Astrocyte of the cerebellum (primary cell): ENCODE results near the gene MRPL19.

ENCODE experiments used
- DNase-seq: peaks from one replicate; pipeline ENCODE4 v3.0.0-alpha.2; 2011; ENCODE audit warnings: low read depth
- H3K4me3 ChIP-seq: 2 replicates; pipeline ENCODE4 v1.5.1; 2011; ENCODE audit warnings: mild to moderate bottlenecking, low read depth, low read length, moderate library complexity
- in situ Hi-C: cut with HindIII; loops from 2 replicates; pipeline ENCODE4 v1.10.0; 2017; ENCODE audit warnings: low sequenced_read_pairs
- TF ChIP-seq, protein P1 (sequence below): IDR thresholded peaks from 2 replicates; pipeline ENCODE4 v1.5.1; 2012; ENCODE audit warnings: low read length, low read depth, moderate library complexity, mild to moderate bottlenecking; ENCODE audit errors: missing control alignments

MRPL19 gene

GRCh38 chr2:75702593-75702992 is 56.0 kb downstream of the MRPL19 start:
- TF ChIP-seq, protein P1, sequence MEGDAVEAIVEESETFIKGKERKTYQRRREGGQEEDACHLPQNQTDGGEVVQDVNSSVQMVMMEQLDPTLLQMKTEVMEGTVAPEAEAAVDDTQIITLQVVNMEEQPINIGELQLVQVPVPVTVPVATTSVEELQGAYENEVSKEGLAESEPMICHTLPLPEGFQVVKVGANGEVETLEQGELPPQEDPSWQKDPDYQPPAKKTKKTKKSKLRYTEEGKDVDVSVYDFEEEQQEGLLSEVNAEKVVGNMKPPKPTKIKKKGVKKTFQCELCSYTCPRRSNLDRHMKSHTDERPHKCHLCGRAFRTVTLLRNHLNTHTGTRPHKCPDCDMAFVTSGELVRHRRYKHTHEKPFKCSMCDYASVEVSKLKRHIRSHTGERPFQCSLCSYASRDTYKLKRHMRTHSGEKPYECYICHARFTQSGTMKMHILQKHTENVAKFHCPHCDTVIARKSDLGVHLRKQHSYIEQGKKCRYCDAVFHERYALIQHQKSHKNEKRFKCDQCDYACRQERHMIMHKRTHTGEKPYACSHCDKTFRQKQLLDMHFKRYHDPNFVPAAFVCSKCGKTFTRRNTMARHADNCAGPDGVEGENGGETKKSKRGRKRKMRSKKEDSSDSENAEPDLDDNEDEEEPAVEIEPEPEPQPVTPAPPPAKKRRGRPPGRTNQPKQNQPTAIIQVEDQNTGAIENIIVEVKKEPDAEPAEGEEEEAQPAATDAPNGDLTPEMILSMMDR = no peak
- DNase-seq = no peak
- in situ Hi-C loops = no loop called here

DNA sequence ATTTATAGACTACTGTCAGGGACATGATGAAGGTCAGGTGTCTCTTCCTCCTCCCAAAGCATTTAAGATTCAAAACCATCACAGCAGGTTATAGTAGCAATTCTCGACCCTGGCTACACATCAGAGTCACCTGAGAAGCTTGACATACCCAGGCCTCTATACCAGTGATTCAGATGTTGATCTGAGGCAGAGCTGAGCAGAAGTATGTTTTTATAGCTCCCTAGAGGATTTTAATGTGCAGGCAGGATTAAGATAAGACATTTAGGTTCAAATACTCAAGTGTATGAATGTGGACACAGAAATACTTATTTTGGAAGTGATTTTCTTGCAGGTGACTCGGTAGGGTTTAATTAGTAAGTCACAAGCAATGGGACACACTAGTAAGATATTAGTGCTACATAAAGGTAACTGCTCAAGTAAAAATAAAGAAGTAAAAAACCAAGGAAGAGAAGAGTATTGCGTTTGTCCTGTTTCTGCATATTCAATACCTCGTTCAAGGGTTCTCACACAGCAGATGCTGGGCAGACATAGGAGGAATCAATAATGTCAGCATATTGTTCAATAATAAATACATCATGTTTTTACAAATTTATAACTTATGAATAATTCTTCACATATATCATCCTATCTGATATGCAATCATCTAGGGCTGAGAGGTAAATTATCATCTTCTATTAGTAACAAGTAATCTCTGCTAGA is 57.2 kb downstream of the MRPL19 start:
- TF ChIP-seq, protein P1 = no peak
- in situ Hi-C loops = no loop called here
- DNase-seq = no peak
- no peak overlapping the region for H3K4me3 ChIP-seq

More at GRCh38 chr2:75702593-75702992, 56.0 kb downstream of the MRPL19 start:
- no peak overlapping the region for H3K4me3 ChIP-seq

- no peak overlapping the region for H3K4me3 ChIP-seq
- TF ChIP-seq, protein P1 = no peak
- in situ Hi-C loops = no loop called here
- DNase-seq = no peak
Measured at GRCh38 chr2:75705921-75706320, 59.3 kb downstream of the MRPL19 start.

DNA sequence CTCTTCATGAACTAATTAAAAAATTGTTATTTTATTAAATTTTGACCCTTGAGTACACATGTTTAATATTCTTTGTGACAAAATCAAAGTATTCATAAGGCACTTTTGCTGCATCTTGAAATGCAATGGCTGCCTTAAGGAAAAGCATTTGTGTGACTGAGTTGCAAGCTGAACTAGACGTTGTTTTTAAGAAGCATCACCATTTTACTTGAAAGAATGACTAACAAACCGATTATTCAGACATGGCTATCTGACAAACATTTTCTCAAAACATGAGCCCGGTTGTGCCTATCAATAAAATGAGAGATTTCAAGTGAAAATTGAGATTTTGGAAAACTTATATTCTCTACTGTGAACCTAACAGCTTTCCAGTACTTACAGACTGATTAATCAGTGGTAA is 61.3 kb downstream of the MRPL19 start:
- no peak for DNase-seq
- in situ Hi-C loops = no loop called here
- TF ChIP-seq, protein P1 = no peak
- no peak overlapping the region for H3K4me3 ChIP-seq

GRCh38 chr2:75709297-75709696 is 62.7 kb downstream of the MRPL19 start:
- H3K4me3 ChIP-seq = no peak overlapping the region
- in situ Hi-C loops = no loop called here
- DNase-seq = no peak
- TF ChIP-seq, protein P1 = no peak

DNA sequence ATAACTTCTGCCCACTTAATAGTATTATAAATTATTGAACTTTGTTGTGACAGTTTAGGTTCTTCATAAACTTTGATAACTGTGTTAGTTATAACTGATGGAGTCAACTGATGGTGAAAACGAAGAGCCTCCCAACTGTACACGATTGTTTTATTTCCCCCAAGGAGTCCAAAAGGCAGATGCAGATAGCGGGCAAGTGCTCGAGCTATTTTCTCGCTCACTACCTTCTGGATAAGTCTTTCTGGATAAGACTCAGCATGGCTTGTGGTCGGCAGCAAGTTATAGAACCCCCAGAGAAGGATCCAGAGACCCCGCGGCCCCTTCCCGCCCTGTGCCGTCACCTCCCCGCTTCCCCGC is 63.6 kb downstream of the MRPL19 start:
- no peak for DNase-seq
- in situ Hi-C loops = no loop called here
- H3K4me3 ChIP-seq = peak overlapping the region; percentile 73
- TF ChIP-seq, protein P1 = no peak
